Measurements from ENCODE around the gene PID1.

Gene PID1

DNA sequence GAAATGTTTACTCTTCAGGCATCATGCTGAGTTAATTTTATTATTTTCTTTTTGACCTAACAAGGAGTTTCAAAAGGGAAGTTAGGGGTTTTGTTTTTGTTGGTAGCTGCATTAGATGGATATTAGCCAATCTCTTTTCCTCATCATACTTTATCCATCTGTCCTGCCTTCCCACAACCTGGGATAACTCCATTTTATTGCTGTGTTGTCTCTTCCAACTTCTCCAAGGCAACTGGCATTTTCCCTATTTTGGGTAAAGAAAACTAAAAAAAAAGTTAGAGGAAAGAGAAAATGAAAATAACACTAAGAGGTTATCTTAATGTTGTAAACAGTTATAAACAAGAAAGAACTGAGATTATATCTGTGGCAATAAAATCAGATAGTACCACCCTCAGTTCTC lies 147.0 kb downstream of the PID1 start:
- H3K27ac ChIP-seq (ENCODE audit: low read length): no peak overlapping the region
- TF ChIP-seq EZH2 (optimal IDR thresholded peaks at IDR 0.05; ENCODE audit: low read depth, low read length): no peak
- TF ChIP-seq, protein P1, sequence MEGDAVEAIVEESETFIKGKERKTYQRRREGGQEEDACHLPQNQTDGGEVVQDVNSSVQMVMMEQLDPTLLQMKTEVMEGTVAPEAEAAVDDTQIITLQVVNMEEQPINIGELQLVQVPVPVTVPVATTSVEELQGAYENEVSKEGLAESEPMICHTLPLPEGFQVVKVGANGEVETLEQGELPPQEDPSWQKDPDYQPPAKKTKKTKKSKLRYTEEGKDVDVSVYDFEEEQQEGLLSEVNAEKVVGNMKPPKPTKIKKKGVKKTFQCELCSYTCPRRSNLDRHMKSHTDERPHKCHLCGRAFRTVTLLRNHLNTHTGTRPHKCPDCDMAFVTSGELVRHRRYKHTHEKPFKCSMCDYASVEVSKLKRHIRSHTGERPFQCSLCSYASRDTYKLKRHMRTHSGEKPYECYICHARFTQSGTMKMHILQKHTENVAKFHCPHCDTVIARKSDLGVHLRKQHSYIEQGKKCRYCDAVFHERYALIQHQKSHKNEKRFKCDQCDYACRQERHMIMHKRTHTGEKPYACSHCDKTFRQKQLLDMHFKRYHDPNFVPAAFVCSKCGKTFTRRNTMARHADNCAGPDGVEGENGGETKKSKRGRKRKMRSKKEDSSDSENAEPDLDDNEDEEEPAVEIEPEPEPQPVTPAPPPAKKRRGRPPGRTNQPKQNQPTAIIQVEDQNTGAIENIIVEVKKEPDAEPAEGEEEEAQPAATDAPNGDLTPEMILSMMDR (IDR thresholded peaks at IDR 0.05; ENCODE audit: low read length): no peak
- no peak for TF ChIP-seq EZH2phosphoT487 (IDR thresholded peaks at IDR 0.05; ENCODE audit: low read length)
- no peak overlapping the region for H2AFZ ChIP-seq (ENCODE audit: low read length)
- no peaks in the 10 kb centered on the region for H3K27me3 ChIP-seq (replicated peaks; ENCODE audit: insufficient read depth, low read length)
- no peaks in the 10 kb centered on the region for H3K4me1 ChIP-seq (ENCODE audit: low read length)
- no peak overlapping the region for H3K9ac ChIP-seq (ENCODE audit: low read length)
- H3K4me3 ChIP-seq (ENCODE audit: low read length): no peak overlapping the region
- H3K9me3 ChIP-seq (replicated peaks; ENCODE audit: insufficient read depth, low read length): no peaks in the 10 kb centered on the region
- H4K20me1 ChIP-seq (ENCODE audit: insufficient read depth, low read length): no peaks in the 10 kb centered on the region
- H3F3A ChIP-seq (ENCODE audit: insufficient read depth, low read length): no peaks in the 10 kb centered on the region
- H3K9me2 ChIP-seq (replicated peaks; ENCODE audit: insufficient read depth, low read length): no peaks in the 10 kb centered on the region
- DNase-seq: no peak
- H3K4me2 ChIP-seq (ENCODE audit: low read depth, low read length): 0 out of 2 replicates have a peak overlapping the region, but pooled peaks have one; percentile 13
- no peaks in the 10 kb centered on the region for H3K36me3 ChIP-seq (replicated peaks; ENCODE audit: insufficient read depth, low read length)
- no peaks in the 10 kb centered on the region for H3K79me2 ChIP-seq (ENCODE audit: low read length)

DNA sequence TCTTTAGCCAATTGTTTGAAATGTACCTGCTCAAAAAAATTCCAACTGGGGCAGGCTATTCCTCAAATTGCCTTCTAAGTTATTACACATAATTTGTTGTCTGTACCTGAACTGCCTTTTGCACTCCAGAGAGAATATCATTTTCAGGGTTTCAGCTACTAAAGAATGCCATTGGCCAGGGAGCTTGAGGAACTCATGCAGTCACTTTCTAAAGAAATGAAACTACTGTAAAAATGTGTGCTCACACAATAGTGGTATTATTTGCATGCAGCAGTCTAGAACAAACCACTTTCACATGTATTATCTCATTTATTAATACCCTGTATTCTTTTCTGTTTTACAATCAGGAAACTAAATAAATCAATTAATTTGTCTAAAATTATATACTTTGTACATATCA lies 152.2 kb downstream of the PID1 start:
- H3K9me3 ChIP-seq (replicated peaks; ENCODE audit: insufficient read depth, low read length): no peaks in the 10 kb centered on the region
- no peak overlapping the region for H3K27ac ChIP-seq (ENCODE audit: low read length)
- no peak overlapping the region for H2AFZ ChIP-seq (ENCODE audit: low read length)
- no peaks in the 10 kb centered on the region for H4K20me1 ChIP-seq (ENCODE audit: insufficient read depth, low read length)
- H3K9me2 ChIP-seq (replicated peaks; ENCODE audit: insufficient read depth, low read length): no peaks in the 10 kb centered on the region
- DNase-seq: peak; percentile 58
- no peaks in the 10 kb centered on the region for H3K79me2 ChIP-seq (ENCODE audit: low read length)
- no peaks in the 10 kb centered on the region for H3K27me3 ChIP-seq (replicated peaks; ENCODE audit: insufficient read depth, low read length)
- H3K9ac ChIP-seq (ENCODE audit: low read length): no peak overlapping the region
- TF ChIP-seq, protein P1 (IDR thresholded peaks at IDR 0.05; ENCODE audit: low read length): no peak
- no peak for TF ChIP-seq EZH2 (optimal IDR thresholded peaks at IDR 0.05; ENCODE audit: low read depth, low read length)
- no peak overlapping the region for H3K4me2 ChIP-seq (ENCODE audit: low read depth, low read length)
- H3F3A ChIP-seq (ENCODE audit: insufficient read depth, low read length): no peaks in the 10 kb centered on the region
- no peaks in the 10 kb centered on the region for H3K36me3 ChIP-seq (replicated peaks; ENCODE audit: insufficient read depth, low read length)
- H3K4me3 ChIP-seq (ENCODE audit: low read length): no peak overlapping the region
- H3K4me1 ChIP-seq (ENCODE audit: low read length): no peaks in the 10 kb centered on the region

DNA sequence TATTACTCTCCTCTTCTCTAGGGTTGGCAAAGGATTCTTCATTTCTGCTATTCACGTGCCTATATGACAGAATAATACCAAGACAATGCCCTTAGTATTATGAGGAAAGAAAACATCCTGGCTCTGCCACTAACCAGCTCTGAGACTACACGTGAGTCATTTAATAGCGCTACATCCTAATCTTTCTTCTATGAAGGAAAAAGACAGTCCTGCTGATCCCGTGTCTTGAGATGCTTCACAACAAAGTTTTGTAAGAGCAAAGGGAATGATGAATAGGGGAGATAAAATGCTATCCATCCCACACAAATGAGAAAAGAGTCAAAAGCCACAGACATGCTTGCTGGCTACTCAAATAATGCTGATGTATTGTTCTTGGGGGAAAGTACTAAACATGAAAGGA lies 152.8 kb downstream of the PID1 start:
- no peak for DNase-seq
- no peaks in the 10 kb centered on the region for H3K36me3 ChIP-seq (replicated peaks; ENCODE audit: insufficient read depth, low read length)
- no peaks in the 10 kb centered on the region for H3K9me2 ChIP-seq (replicated peaks; ENCODE audit: insufficient read depth, low read length)
- no peaks in the 10 kb centered on the region for H3K79me2 ChIP-seq (ENCODE audit: low read length)
- H3K4me3 ChIP-seq (ENCODE audit: low read length): no peak overlapping the region
- H3K9me3 ChIP-seq (replicated peaks; ENCODE audit: insufficient read depth, low read length): no peaks in the 10 kb centered on the region
- TF ChIP-seq, protein P1 (IDR thresholded peaks at IDR 0.05; ENCODE audit: low read length): no peak
- TF ChIP-seq EZH2phosphoT487 (IDR thresholded peaks at IDR 0.05; ENCODE audit: low read length) (no peak), EZH2 (optimal IDR thresholded peaks at IDR 0.05; ENCODE audit: low read depth, low read length) (no peak)
- H3F3A ChIP-seq (ENCODE audit: insufficient read depth, low read length): no peaks in the 10 kb centered on the region
- H3K27me3 ChIP-seq (replicated peaks; ENCODE audit: insufficient read depth, low read length): no peaks in the 10 kb centered on the region
- H3K4me1 ChIP-seq (ENCODE audit: low read length): no peaks in the 10 kb centered on the region
- no peak overlapping the region for H3K4me2 ChIP-seq (ENCODE audit: low read depth, low read length)
- H2AFZ ChIP-seq (ENCODE audit: low read length): no peak overlapping the region
- H4K20me1 ChIP-seq (ENCODE audit: insufficient read depth, low read length): no peaks in the 10 kb centered on the region
- no peak overlapping the region for H3K9ac ChIP-seq (ENCODE audit: low read length)
- no peak overlapping the region for H3K27ac ChIP-seq (ENCODE audit: low read length)
